ENCODE results near the gene MAK. TPM values are rescaled to one million over a fixed set of nuclear protein-coding genes. Genes with fewer than 3 reads are reported as not detected.
"Not testable (repeated sequence)": the region's sequence is repeated elsewhere in the genome, so short reads cannot be mapped to it uniquely, and the experiment has no call there.

MAK gene
- polyA plus RNA-seq, 1 donor from 2014 or later = not detected

DNA sequence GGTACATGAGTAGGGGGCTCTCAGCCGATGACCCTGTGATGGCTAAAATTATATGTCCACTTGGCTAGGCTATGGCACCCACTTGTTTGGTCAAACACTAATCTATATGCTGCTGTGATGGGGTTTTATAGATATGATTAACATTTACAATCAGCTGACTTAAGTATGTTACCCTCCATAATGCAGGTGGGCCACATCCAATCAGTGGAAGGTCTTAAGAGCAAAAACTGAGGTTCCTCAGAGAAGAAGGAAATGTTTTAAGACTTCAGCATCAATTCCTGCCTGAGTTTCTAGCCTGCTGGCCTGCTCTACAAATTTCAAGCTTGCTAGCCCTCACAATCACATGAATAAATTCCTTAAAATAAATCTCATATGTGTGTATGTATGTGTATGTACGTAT lies 18.9 kb upstream of the MAK start:
- no peaks in the 10 kb centered on the region for H3K9me2 ChIP-seq (ENCODE audit: insufficient read depth, low read length)

DNA sequence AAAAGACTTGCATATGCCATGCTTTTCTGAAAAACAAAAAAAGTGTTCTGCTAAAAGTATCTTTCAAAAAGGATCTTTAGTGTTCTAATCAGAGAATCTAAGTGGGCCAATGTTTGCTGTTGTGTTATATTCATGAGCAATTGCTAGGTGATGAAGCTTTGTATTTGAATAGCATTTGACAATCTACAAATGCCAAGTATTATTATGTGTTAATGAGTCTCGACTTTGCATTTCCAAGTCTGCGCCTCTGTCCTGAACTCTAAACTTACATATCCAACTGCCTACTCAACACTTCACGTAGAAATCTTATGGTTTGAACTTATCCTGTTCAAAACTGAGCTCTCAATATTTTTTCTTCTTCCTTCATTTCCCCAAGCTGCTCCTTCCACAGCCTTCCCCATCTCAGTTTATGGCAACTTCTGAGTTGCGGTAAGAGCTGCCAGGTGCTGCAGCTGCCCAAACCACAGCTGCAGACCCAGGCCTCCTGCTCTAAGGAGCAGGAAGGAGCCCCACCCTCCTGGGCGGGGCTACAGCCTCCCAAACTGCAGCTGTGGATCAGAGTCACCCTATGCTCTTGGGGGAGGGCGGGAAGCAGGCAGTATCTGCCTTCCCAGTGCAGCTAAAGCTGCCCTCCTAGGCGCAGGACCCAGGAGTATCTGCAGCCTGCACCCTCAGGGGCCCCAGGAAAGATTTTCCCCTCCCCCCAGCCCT lies 16.7 kb upstream of the MAK start:
- TF ChIP-seq, protein P1, sequence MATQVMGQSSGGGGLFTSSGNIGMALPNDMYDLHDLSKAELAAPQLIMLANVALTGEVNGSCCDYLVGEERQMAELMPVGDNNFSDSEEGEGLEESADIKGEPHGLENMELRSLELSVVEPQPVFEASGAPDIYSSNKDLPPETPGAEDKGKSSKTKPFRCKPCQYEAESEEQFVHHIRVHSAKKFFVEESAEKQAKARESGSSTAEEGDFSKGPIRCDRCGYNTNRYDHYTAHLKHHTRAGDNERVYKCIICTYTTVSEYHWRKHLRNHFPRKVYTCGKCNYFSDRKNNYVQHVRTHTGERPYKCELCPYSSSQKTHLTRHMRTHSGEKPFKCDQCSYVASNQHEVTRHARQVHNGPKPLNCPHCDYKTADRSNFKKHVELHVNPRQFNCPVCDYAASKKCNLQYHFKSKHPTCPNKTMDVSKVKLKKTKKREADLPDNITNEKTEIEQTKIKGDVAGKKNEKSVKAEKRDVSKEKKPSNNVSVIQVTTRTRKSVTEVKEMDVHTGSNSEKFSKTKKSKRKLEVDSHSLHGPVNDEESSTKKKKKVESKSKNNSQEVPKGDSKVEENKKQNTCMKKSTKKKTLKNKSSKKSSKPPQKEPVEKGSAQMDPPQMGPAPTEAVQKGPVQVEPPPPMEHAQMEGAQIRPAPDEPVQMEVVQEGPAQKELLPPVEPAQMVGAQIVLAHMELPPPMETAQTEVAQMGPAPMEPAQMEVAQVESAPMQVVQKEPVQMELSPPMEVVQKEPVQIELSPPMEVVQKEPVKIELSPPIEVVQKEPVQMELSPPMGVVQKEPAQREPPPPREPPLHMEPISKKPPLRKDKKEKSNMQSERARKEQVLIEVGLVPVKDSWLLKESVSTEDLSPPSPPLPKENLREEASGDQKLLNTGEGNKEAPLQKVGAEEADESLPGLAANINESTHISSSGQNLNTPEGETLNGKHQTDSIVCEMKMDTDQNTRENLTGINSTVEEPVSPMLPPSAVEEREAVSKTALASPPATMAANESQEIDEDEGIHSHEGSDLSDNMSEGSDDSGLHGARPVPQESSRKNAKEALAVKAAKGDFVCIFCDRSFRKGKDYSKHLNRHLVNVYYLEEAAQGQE (IDR thresholded peaks at IDR 0.05; ENCODE audit: borderline replicate concordance) = no peak
- TF ChIP-seq SMC3 (conservative IDR thresholded peaks at IDR 0.05; ENCODE audit: poor library complexity) (no peak), TAF1 (IDR thresholded peaks at IDR 0.05; ENCODE audit: low read depth) (no peak), RAD21 (conservative IDR thresholded peaks at IDR 0.05) (no peak)
- TF ChIP-seq, protein P2, sequence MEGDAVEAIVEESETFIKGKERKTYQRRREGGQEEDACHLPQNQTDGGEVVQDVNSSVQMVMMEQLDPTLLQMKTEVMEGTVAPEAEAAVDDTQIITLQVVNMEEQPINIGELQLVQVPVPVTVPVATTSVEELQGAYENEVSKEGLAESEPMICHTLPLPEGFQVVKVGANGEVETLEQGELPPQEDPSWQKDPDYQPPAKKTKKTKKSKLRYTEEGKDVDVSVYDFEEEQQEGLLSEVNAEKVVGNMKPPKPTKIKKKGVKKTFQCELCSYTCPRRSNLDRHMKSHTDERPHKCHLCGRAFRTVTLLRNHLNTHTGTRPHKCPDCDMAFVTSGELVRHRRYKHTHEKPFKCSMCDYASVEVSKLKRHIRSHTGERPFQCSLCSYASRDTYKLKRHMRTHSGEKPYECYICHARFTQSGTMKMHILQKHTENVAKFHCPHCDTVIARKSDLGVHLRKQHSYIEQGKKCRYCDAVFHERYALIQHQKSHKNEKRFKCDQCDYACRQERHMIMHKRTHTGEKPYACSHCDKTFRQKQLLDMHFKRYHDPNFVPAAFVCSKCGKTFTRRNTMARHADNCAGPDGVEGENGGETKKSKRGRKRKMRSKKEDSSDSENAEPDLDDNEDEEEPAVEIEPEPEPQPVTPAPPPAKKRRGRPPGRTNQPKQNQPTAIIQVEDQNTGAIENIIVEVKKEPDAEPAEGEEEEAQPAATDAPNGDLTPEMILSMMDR (IDR thresholded peaks at IDR 0.05; ENCODE audit: poor library complexity, severe bottlenecking) = no peak
- Histone ChIP-seq H3K27me3 (ENCODE audit: insufficient read depth, low read depth, low read length) (no peaks in the 10 kb centered on the region), H3F3A (ENCODE audit: insufficient read depth, low read length, poor library complexity, severe bottlenecking) (no peaks in the 10 kb centered on the region), H3K9ac (ENCODE audit: low read length) (no peak overlapping the region), H3K9me2 (ENCODE audit: insufficient read depth, low read length) (no peaks in the 10 kb centered on the region), H3K9me3 (ENCODE audit: low read length) (no peaks in the 10 kb centered on the region), H3K79me2 (replicated peaks; ENCODE audit: insufficient read depth, low read length) (no peaks in the 10 kb centered on the region), H4K20me1 (ENCODE audit: insufficient read depth) (no peaks in the 10 kb centered on the region), H3K27ac (ENCODE audit: low read length) (no peak overlapping the region), H3K4me2 (ENCODE audit: low read length) (no peak overlapping the region), H2AFZ (ENCODE audit: low read depth, low read length) (no peak overlapping the region), H3K36me3 (ENCODE audit: insufficient read depth, low read length) (no peaks in the 10 kb centered on the region), H3K4me3 (ENCODE audit: low read length) (no peak overlapping the region)

More for the DNA sequence above, 18.9 kb upstream of the MAK start:
- Histone ChIP-seq H3K9me3 (ENCODE audit: low read length) (no peaks in the 10 kb centered on the region), H3K9ac (ENCODE audit: low read length) (no peak overlapping the region), H3F3A (ENCODE audit: insufficient read depth, low read length, poor library complexity, severe bottlenecking) (no peaks in the 10 kb centered on the region), H4K20me1 (ENCODE audit: insufficient read depth) (no peaks in the 10 kb centered on the region), H3K36me3 (ENCODE audit: insufficient read depth, low read length) (no peaks in the 10 kb centered on the region), H3K27me3 (ENCODE audit: insufficient read depth, low read depth, low read length) (no peaks in the 10 kb centered on the region), H3K79me2 (replicated peaks; ENCODE audit: insufficient read depth, low read length) (no peaks in the 10 kb centered on the region), H3K4me2 (ENCODE audit: low read length) (no peak overlapping the region), H3K4me3 (ENCODE audit: low read length) (no peak overlapping the region), H3K27ac (ENCODE audit: low read length) (no peak overlapping the region), H2AFZ (ENCODE audit: low read depth, low read length) (no peak overlapping the region)
- TF ChIP-seq RAD21 (conservative IDR thresholded peaks at IDR 0.05) (no peak), SMC3 (conservative IDR thresholded peaks at IDR 0.05; ENCODE audit: poor library complexity) (no peak), EZH2 (IDR thresholded peaks at IDR 0.05; ENCODE audit: borderline replicate concordance, insufficient read depth, low read length, poor library complexity, severe bottlenecking) (no peak), POLR2AphosphoS5 (IDR thresholded peaks at IDR 0.05) (no peak), EP300 (conservative IDR thresholded peaks at IDR 0.05; ENCODE audit: poor library complexity, severe bottlenecking) (no peak), MXI1 (conservative IDR thresholded peaks at IDR 0.05; ENCODE audit: poor library complexity, severe bottlenecking) (no peak), TAF1 (IDR thresholded peaks at IDR 0.05; ENCODE audit: low read depth) (no peak)
- TF ChIP-seq, protein P2 (IDR thresholded peaks at IDR 0.05; ENCODE audit: poor library complexity, severe bottlenecking) = no peak
- TF ChIP-seq, protein P1 (IDR thresholded peaks at IDR 0.05; ENCODE audit: borderline replicate concordance) = no peak

DNA sequence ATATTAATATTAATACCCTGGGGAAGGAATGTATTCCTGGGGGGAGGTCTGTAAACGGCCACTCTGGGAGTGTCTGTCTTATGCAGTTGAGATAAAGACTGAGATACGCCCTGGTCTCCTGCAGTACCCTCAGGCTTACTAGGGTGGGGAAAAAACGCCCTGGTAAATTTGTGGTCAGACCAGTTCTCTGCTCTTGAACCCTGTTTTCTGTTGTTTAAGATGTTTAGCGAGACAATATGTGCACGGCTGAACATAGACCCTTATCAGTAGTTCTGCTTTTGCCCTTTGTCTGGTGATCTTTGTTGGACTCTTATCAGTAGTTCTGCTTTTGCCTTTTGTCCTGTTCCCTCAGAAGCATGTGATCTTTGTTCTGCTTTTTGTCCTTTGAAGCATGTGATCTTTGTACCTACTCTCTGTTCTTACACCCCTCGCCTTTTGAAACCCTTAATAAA lies 15.5 kb upstream of the MAK start:
- not testable (repeated sequence) for H3K36me3 ChIP-seq (ENCODE audit: insufficient read depth, low read length); H2AFZ ChIP-seq (ENCODE audit: low read depth, low read length); H3K27me3 ChIP-seq (ENCODE audit: insufficient read depth, low read depth, low read length); H3K27ac ChIP-seq (ENCODE audit: low read length); H3K9me3 ChIP-seq (ENCODE audit: low read length); H3K9me2 ChIP-seq (ENCODE audit: insufficient read depth, low read length); H4K20me1 ChIP-seq (ENCODE audit: insufficient read depth); H3K4me3 ChIP-seq (ENCODE audit: low read length); H3K79me2 ChIP-seq (replicated peaks; ENCODE audit: insufficient read depth, low read length); H3K4me2 ChIP-seq (ENCODE audit: low read length); H3F3A ChIP-seq (ENCODE audit: insufficient read depth, low read length, poor library complexity, severe bottlenecking); H3K9ac ChIP-seq (ENCODE audit: low read length)
